ENCODE data around the gene SLC6A9. TPM values are rescaled to one million over a fixed set of nuclear protein-coding genes. Genes with fewer than 3 reads are reported as not detected.

Gene SLC6A9
- total RNA-seq, 2 donors from 2014 or later = 21.7 to 26.1 TPM

GRCh38 chr1:44032170-44032790 lies 1.0 kb upstream of the SLC6A9 start:
- intact Hi-C loops (cut with DNase I) = loop anchor here (10.0 kb wide), 1 partner anchor 267 kb away; no protein-coding TSS in a partner anchor
- peaks cover 15% of the 10 kb centered on the region for H3K4me1 ChIP-seq
- no peaks in the 10 kb centered on the region for H3K36me3 ChIP-seq
- H3K27me3 ChIP-seq = no peaks in the 10 kb centered on the region
- peak; percentile 59 for DNase-seq
- H3K9ac ChIP-seq (ENCODE audit: low read depth in 2 of 2, low read length in 2 of 2) = peak overlapping the region in 1 of 2 donors; percentile 79
- H3K27ac ChIP-seq = peak overlapping the region; percentile 91
- H3K9me3 ChIP-seq = no peaks in the 10 kb centered on the region
- no peak for TF ChIP-seq CTCF (IDR thresholded peaks at IDR 0.05)
- H3K4me3 ChIP-seq = no peak overlapping the region

- TF ChIP-seq CTCF (IDR thresholded peaks at IDR 0.05) = no peak
- Histone ChIP-seq H3K4me1 (peaks cover 22% of the 10 kb centered on the region), H3K9ac (ENCODE audit: low read depth in 2 of 2, low read length in 2 of 2) (peak overlapping the region; percentile 79 to 82), H3K36me3 (no peaks in the 10 kb centered on the region), H3K27ac (peak overlapping the region; percentile 91), H3K4me3 (peak overlapping the region; percentile 84), H3K27me3 (no peaks in the 10 kb centered on the region), H3K9me3 (no peaks in the 10 kb centered on the region)
- intact Hi-C loops (cut with DNase I) = loop anchor here (10.0 kb wide), 1 partner anchor 266 kb away; no protein-coding TSS in a partner anchor
- peak; percentile 51 for DNase-seq
These were observed 534 bp downstream of the SLC6A9 start for GRCh38 chr1:44030605-44031251.

GRCh38 chr1:44029911-44030604 lies 1.2 kb downstream of the SLC6A9 start:
- Histone ChIP-seq H3K4me1 (peaks cover 22% of the 10 kb centered on the region), H3K27me3 (no peaks in the 10 kb centered on the region), H3K9me3 (no peaks in the 10 kb centered on the region), H3K27ac (peak overlapping the region; percentile 91), H3K9ac (ENCODE audit: low read depth in 2 of 2, low read length in 2 of 2) (peak overlapping the region; percentile 82 to 93), H3K4me3 (peak overlapping the region; percentile 84), H3K36me3 (no peaks in the 10 kb centered on the region)
- no peak for TF ChIP-seq CTCF (IDR thresholded peaks at IDR 0.05)
- peak; percentile 96 for DNase-seq
- intact Hi-C loops (cut with DNase I) = loop anchor here (10.0 kb wide), 1 partner anchor 265 kb away; no protein-coding TSS in a partner anchor

GRCh38 chr1:44029260-44029910 lies 1.9 kb downstream of the SLC6A9 start:
- peaks cover 22% of the 10 kb centered on the region for H3K4me1 ChIP-seq
- DNase-seq = no peak
- H3K4me3 ChIP-seq = peak overlapping the region; percentile 84
- no peak for TF ChIP-seq CTCF (IDR thresholded peaks at IDR 0.05)
- no peaks in the 10 kb centered on the region for H3K36me3 ChIP-seq
- no peaks in the 10 kb centered on the region for H3K9me3 ChIP-seq
- H3K9ac ChIP-seq (ENCODE audit: low read depth in 2 of 2, low read length in 2 of 2) = peak overlapping the region; percentile 68 to 93
- no peaks in the 10 kb centered on the region for H3K27me3 ChIP-seq
- intact Hi-C loops (cut with DNase I) = no loop called here
- H3K27ac ChIP-seq = peak overlapping the region; percentile 91

- Histone ChIP-seq H3K9me3 (no peaks in the 10 kb centered on the region), H3K36me3 (no peaks in the 10 kb centered on the region), H3K4me1 (peaks cover 22% of the 10 kb centered on the region), H3K9ac (ENCODE audit: low read depth in 2 of 2, low read length in 2 of 2) (no peak overlapping the region), H3K27ac (peak overlapping the region; percentile 82), H3K27me3 (no peaks in the 10 kb centered on the region), H3K4me3 (no peak overlapping the region)
- no peak for TF ChIP-seq CTCF (IDR thresholded peaks at IDR 0.05)
- intact Hi-C loops (cut with DNase I) = no loop called here
- no peak for DNase-seq
These were observed 3.9 kb downstream of the SLC6A9 start for GRCh38 chr1:44027320-44027719.
